CD4-positive, alpha-beta T cell treated with Interleukin-4 for 4 hours (primary cell): ENCODE results near the gene SMCO2.

Experiments used
- DNase-seq: peaks from one replicate; pipeline ENCODE4 v3.0.0-alpha.2; 2020

SMCO2 gene

GRCh38 chr12:27502021-27502435 lies 55.5 kb downstream of the SMCO2 start:
- no peak for DNase-seq

GRCh38 chr12:27504507-27504906 lies 58.0 kb downstream of the SMCO2 start:
- DNase-seq: no peak

GRCh38 chr12:27505109-27505508 lies 58.6 kb downstream of the SMCO2 start:
- DNase-seq: no peak

DNA sequence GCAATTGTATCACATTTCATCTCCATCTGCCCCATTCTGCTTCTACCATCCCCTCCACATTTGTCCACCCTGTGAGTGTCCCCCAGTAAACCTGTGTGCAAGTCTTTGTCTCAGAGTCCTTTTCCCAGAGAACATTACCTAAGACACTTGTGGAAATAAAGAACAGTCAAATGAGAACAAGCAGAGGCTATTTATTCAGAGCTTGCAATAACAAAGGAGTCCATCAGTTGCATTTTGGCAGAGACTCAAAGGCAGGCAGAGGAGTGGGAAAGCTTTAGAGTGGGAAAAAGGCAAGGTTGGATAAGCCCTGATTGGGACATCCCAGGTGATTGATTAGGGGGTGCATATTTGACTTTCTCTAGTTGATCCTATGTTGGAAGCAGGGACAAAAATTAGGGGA lies 59.2 kb downstream of the SMCO2 start:
- DNase-seq: no peak

DNA sequence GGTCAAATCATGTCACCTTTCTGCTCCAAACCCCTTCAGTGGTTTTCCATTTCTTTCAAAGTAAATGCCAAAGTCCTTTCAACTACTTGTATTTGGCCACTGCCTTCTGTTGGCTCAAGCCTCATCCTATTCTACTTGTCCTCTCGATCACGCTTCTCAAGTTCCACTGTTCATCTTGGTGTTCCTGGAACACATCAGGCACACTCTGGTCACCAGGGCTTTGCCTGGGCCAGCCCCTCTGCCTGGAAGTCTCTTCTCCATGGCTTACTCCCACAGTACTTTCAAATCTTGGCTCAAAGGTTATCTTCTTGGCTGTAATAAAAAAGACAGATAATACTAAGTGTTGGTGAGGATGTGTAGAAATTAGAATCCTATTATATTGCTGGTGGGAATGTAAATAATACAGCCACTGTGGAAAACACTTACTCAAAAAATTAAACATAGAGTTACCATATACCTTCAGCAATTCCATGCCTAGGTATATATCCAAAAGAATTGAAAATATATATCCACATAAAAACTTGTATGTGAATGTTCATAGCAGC lies 60.2 kb downstream of the SMCO2 start:
- no peak for DNase-seq

DNA sequence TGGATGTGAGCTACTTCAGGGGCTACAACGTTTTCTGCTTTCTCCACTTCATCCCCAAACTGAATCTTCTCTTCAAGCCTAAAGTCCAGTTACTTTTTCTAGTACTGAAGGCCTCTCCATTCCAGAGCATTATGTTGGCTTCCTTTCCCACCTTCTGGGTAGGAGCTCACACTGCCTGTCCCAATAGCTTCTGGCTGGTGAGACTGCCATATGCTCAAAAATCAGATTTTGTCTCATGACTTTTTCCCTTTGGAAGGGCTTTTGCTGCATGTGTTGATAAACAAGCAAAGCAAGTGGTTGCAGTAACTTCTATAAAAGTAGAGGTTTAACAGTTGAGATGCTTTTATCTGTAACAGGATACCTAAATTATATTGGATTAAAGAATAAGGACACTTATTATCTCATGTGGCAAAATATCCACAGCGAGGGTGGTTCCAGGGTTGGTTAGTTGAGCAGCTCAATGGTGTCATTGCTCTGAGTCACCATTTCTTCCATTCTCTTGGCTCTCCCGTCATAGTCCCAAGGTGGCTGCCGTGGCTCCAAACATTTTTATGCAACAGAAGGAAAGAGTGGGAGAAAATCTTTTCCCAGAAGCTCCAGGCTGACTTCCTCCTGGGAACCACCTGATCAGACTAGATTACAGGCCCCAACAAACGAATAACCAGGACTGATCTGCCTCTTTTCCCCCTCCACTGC lies 62.3 kb downstream of the SMCO2 start:
- no peak for DNase-seq

GRCh38 chr12:27511031-27511722 lies 64.6 kb downstream of the SMCO2 start:
- DNase-seq: no peak

GRCh38 chr12:27511723-27512045 lies 65.1 kb downstream of the SMCO2 start:
- DNase-seq: no peak

DNA sequence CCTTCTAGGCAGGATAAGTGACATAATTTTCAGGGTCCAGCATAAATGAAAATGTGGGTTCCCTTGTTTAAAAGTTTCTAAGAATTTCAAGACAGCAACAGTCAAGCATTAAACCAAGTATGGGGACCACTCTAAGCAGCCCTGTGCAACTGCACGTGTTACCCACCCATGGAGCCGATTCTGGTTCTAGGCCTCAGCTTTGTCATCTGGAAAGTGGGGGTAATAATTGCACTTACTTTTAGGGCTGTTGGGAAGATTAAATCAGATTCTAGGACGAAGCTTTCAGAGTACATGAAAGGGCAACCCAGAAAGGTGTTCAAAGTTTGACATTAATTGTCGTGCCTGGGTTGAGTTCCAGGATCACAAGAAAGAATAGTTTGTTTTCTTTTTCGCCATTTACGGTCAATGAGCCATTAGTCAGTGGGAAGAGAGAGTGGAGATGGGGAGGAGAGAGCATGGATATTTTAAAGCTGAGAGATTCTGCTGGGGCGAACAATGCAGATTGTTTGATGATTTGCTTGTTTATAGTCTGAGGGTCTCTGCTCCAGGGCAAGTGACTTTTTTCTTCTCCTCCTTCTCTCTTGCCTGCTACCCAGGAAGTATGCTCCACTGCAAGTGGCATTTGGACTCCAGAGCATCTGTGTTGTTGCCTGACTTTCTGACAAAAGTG lies 66.8 kb downstream of the SMCO2 start:
- DNase-seq: no peak

GRCh38 chr12:27515671-27516070 lies 69.1 kb downstream of the SMCO2 start:
- DNase-seq: no peak

GRCh38 chr12:27516625-27517024 lies 70.1 kb downstream of the SMCO2 start:
- DNase-seq: no peak

GRCh38 chr12:27517546-27517945 lies 71.0 kb downstream of the SMCO2 start:
- no peak for DNase-seq

GRCh38 chr12:27517961-27518665 lies 71.6 kb downstream of the SMCO2 start:
- DNase-seq: no peak

GRCh38 chr12:27521066-27521465 lies 74.5 kb downstream of the SMCO2 start:
- no peak for DNase-seq

DNA sequence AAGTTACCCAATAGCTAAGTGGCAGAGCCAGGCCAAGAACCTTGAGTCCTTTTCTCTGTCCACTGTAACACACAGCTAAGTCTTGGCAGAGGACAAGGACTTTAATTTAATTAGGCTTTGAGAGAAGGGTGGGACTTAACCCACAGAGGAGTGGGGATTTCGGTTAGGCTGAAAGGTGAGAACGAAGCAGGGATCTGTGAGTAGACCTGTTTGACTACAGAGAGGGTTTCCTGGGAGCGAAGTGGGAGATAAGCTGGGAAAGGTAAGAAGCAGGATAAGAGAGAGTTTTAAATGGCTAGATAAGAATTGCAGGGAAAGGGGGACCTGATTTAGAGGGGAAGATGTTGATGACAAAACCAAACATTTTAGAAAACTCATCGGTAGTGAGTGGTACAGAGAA lies 75.4 kb downstream of the SMCO2 start:
- no peak for DNase-seq

- DNase-seq: peak; percentile 20
Measured at GRCh38 chr12:27523305-27523641, 76.7 kb downstream of the SMCO2 start.

GRCh38 chr12:27523642-27524493 lies 77.3 kb downstream of the SMCO2 start, which contains the start of gene PPFIBP1:
TSS of gene PPFIBP1 (plus strand) at chr12:27524206. CDS start at chr12:27633397, 109,191 bp downstream.
- DNase-seq: peak; percentile 97

- DNase-seq: no peak
Measured at GRCh38 chr12:27524494-27524835, 77.9 kb downstream of the SMCO2 start.

- no peak for DNase-seq
Measured at GRCh38 chr12:27524839-27525753, 78.6 kb downstream of the SMCO2 start.

DNA sequence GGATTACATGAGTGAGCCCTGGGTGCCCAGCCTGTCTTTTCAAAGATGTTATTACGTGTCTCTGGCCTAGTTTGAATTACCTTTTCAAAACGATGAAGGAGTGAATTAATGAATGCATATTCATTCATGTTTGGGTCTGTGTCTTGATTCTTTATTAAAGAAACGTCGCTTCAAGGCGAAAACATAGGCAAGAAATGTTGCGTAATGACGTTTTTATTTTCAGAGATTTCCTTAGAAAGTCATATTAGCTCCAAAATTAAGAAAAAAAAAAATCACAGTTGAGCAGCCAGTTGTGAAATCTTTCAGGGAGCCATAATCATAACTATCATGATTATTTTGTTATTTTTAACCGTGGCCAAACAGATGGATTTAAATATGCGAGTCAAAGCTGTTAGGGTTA lies 81.0 kb downstream of the SMCO2 start:
- no peak for DNase-seq

DNA sequence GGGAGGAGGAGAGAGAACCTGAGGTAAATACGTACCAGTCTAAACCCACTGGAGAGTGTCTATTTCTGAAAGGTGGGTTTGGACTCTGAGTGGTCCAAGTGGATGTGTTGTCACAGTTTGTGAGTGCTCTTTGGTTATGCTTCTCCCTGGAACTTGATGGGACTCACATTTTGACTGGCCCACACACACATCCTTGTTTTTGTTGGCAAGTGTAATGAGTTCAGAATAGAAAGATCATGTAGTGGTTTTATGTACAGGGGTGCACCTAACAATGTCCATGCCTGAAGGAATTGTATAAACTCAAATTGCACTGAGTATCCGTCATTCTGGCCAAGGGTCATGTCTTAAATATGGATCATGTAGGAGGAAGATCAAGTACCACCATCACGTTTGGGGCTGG lies 82.3 kb downstream of the SMCO2 start:
- DNase-seq: no peak
